RWPE1 (cell line): Measurements from ENCODE around the gene LMF1.

Experiments used
- CTCF ChIA-PET: fragments of 350-600 bp; sonication (Branson Sonifier 250); formaldehyde crosslinking; extraction: SDS; loops from one replicate; lab custom pipeline; 2021; lab: Yijun Ruan, JAX
- POLR2A ChIA-PET: fragments of 400-600 bp; formaldehyde crosslinking; extraction: SDS; loops from one replicate; lab custom pipeline; 2020; ENCODE audit warnings: antibody characterized with exemption; ENCODE audit not compliant: low non-redundant PET; lab: Yijun Ruan, JAX
- DNase-seq: peaks from one replicate; pipeline ENCODE4 v3.0.0; 2012; ENCODE audit warnings: low spot score
- H3K27ac ChIP-seq: fragments of 450-650 bp; 2 replicates; pipeline ENCODE4 v1.5.1; 2017
- TF ChIP-seq, protein P1 (sequence below): fragments of 450-650 bp; conservative IDR thresholded peaks from 2 replicates; pipeline ENCODE4 v1.5.1; 2017; ENCODE audit warnings: low read depth, mild to moderate bottlenecking

LMF1 gene

GRCh38 chr16:912322-912683 is 58.5 kb downstream of the LMF1 start:
- ChIA-PET POLR2A (no interaction called here), CTCF (no interaction called here)
- DNase-seq = no peak
- TF ChIP-seq, protein P1, sequence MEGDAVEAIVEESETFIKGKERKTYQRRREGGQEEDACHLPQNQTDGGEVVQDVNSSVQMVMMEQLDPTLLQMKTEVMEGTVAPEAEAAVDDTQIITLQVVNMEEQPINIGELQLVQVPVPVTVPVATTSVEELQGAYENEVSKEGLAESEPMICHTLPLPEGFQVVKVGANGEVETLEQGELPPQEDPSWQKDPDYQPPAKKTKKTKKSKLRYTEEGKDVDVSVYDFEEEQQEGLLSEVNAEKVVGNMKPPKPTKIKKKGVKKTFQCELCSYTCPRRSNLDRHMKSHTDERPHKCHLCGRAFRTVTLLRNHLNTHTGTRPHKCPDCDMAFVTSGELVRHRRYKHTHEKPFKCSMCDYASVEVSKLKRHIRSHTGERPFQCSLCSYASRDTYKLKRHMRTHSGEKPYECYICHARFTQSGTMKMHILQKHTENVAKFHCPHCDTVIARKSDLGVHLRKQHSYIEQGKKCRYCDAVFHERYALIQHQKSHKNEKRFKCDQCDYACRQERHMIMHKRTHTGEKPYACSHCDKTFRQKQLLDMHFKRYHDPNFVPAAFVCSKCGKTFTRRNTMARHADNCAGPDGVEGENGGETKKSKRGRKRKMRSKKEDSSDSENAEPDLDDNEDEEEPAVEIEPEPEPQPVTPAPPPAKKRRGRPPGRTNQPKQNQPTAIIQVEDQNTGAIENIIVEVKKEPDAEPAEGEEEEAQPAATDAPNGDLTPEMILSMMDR = no peak
- no peak overlapping the region for H3K27ac ChIP-seq

DNA sequence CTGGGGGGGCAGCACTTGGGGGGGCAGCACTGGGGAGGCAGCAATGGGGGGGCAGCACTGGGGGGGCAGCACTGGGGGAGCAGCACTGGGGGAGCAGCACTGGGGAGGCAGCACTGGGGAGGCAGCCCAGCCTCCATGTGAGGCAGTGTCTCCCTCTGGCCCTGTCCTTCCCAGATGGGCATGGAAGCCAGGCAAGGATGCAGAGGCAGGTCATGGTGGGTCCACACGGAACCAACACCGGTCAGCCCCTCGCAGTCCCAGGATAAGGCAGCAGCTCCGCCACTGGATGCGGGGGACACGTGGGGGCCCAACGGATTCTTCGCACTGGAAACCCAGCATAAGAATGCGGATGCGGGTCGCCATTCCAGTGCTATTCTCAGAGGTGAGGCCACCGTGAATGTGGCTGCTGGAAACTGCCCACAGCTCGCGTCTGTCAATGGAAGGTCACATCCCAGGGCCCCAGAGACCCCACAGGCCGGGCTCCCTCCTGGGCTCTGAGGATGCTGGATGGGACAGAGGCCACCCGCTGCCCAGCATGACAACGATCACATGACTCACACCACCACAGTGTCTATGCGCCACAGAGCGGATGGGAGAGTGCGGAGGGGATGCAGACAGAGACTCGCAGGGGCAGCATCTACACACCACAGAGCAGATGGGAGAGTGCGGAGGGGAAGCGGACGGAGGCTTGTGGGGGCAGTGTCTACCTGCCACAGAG is 59.0 kb downstream of the LMF1 start:
- H3K27ac ChIP-seq = no peak overlapping the region
- CTCF ChIA-PET = interaction anchor here (0.7 kb wide), 1 partner anchor 116 kb away, joined by 3 read pairs; no protein-coding TSS in a partner anchor
- no peak for DNase-seq
- POLR2A ChIA-PET = no interaction called here
- TF ChIP-seq, protein P1 = no peak

DNA sequence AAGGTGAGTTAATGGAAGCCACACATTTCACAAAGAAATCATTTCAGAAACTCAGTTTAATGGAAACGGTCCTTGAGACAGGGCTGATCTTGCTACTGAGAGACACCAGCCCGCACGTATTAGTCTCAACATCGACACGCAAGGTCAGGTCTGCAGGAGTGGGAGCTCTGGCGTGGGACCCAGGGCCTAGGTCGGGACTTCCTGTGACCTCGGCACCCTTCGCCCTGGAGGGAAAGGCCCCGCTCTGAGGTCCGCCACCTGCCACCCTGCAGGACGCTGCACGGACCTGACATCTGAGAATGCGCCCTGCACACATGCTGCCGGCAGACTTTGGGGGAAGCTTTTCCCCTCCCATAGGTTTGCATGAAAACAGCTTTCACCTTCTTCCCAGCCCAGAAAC is 59.7 kb downstream of the LMF1 start:
- CTCF ChIA-PET = interaction anchor here (0.7 kb wide), 1 partner anchor 115 kb away, joined by 3 read pairs; no protein-coding TSS in a partner anchor
- TF ChIP-seq, protein P1 = no peak
- POLR2A ChIA-PET = no interaction called here
- DNase-seq = no peak
- no peak overlapping the region for H3K27ac ChIP-seq

DNA sequence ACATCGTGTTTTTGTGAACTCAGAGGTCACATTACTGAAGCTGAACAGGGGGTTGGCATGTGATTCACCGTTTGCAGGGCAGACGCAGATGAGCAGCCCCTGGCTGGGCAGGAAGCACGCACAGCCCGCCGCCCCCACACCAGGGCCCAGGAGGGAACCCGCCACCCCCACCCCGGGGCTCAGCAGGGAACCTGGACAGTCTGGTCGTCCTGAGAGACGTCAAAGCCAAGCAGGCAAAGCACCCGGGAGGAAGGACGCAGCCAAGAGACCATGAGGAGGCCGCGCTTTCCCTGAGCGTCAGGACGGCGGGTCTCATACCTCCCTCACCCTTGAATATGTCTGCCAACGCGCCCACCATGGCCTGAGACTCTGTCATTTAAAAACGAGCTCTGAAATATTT is 60.6 kb downstream of the LMF1 start:
- DNase-seq = no peak
- no peak overlapping the region for H3K27ac ChIP-seq
- ChIA-PET POLR2A (no interaction called here), CTCF (no interaction called here)
- TF ChIP-seq, protein P1 = no peak

- no peak for DNase-seq
- TF ChIP-seq, protein P1 = no peak
- H3K27ac ChIP-seq = no peak overlapping the region
- ChIA-PET POLR2A (no interaction called here), CTCF (no interaction called here)
Observed at GRCh38 chr16:909281-910000, 61.3 kb downstream of the LMF1 start.

DNA sequence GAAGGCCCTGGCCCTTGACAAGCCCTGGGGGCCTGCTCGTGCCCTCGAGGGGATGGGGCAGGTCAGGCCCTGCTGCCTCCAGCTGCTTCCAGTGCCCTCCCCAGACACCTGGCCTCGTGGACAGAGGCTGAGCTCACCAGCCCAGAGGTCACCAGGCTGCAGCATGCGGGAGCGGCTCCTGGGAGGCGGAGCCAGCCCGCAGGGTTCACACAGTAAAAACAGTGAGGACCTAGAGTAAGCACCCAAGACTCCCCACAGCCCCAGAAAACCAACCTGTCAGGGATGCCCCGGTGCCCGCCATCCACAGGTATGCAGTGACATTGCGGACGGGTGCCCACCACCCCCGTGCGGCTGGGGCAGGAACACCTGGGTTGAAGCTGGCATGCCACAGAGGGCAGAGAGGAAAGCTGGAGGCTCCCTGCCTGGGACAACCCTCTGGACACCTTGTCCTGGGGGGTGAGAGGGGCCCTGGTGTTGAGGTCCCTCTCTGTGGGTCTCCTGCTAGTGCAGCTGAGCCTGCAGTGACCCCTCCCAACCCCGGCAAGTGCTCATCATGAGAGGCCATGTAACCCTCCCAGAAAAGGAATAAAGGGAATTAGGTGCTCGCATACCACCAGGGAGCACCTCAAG is 62.1 kb downstream of the LMF1 start:
- TF ChIP-seq, protein P1 = no peak
- CTCF ChIA-PET = no interaction called here
- DNase-seq = no peak
- no peak overlapping the region for H3K27ac ChIP-seq
- POLR2A ChIA-PET = no interaction called here
